SK-N-SH (cell line): Measurements from ENCODE around the gene NKX1-1. TPM values are rescaled to one million over a fixed set of nuclear protein-coding genes. Genes with fewer than 3 reads are reported as not detected.

Experiments used
- CTCF ChIA-PET: fragments of 300-600, 350-600 bp; formaldehyde crosslinking; extraction: SDS; loops from one replicate; lab custom pipeline; 2021; lab: Yijun Ruan, JAX
- POLR2A ChIA-PET: fragments of 350-600 bp; sonication (Branson Sonifier 250); formaldehyde crosslinking; extraction: SDS; loops from one replicate; lab custom pipeline; 2020; ENCODE audit warnings: antibody characterized with exemption, inconsistent platforms; lab: Yijun Ruan, JAX
- DNase-seq: peaks from one replicate; pipeline ENCODE4 v3.0.0; 2012
- H2AFZ ChIP-seq: fragments of 200-600 bp; sonication (generic); 2 replicates; pipeline ENCODE4 v1.8.1; 2016; ENCODE audit warnings: antibody characterized with exemption, mild to moderate bottlenecking, low read depth
- H3F3A ChIP-seq: fragments of 200-600 bp; sonication (generic); replicated peaks from 2 replicates; pipeline ENCODE3; 2016; ENCODE audit warnings: antibody characterized with exemption, mild to moderate bottlenecking; ENCODE audit not compliant: insufficient read depth
- H3K27ac ChIP-seq, 2 experiments: fragments of 200-500 bp in 1 of 2; fragments of 200-600 bp in 1 of 2; sonication (Bioruptor generic) in 1 of 2; sonication (generic), shearing (Covaris generic) in 1 of 2; 2 replicates each; pipeline versions ENCODE4 v1.5.1 to v1.6.1; 2014 to 2016; ENCODE audit warnings: low read depth in 2 of 2, inconsistent platforms in 1 of 2, low read length in 1 of 2, mild to moderate bottlenecking in 1 of 2, mixed read lengths in 1 of 2
- H3K27me3 ChIP-seq: fragments of 200-600 bp; sonication (generic), shearing (Covaris generic); 2 replicates; pipeline ENCODE4 v1.6.1; 2016; ENCODE audit warnings: mixed run types; ENCODE audit not compliant: insufficient read depth
- H3K36me3 ChIP-seq, 2 experiments: fragments of 200-500 bp in 1 of 2; fragments of 200-600 bp in 1 of 2; sonication (Bioruptor generic) in 1 of 2; sonication (generic) in 1 of 2; replicated peaks in 1 of 2; 2 replicates each; pipeline versions ENCODE3 to v1.5.1; 2014 to 2016; ENCODE audit warnings: low read length in 1 of 2, mild to moderate bottlenecking in 1 of 2; ENCODE audit not compliant: insufficient read depth in 2 of 2, control insufficient read depth in 1 of 2
- H3K4me1 ChIP-seq, 2 experiments: fragments of 200-500 bp in 1 of 2; fragments of 200-600 bp in 1 of 2; sonication (Bioruptor generic) in 1 of 2; sonication (generic), shearing (Covaris generic) in 1 of 2; 2 replicates each; pipeline versions ENCODE4 v1.5.1 to v1.6.1; 2014 to 2016; ENCODE audit warnings: low read depth in 1 of 2, low read length in 1 of 2, mixed run types in 1 of 2; ENCODE audit not compliant: insufficient read depth in 2 of 2, control insufficient read depth in 1 of 2
- H3K4me2 ChIP-seq: fragments of 200-600 bp; sonication (generic), shearing (Covaris generic); 2 replicates; pipeline ENCODE4 v1.6.1; 2017; ENCODE audit warnings: mixed run types
- H3K4me3 ChIP-seq, 2 experiments: fragments of 200-500 bp in 1 of 2; fragments of 200-600 bp in 1 of 2; sonication (Bioruptor generic) in 1 of 2; sonication (generic), shearing (Covaris generic) in 1 of 2; 2 replicates each; pipeline versions ENCODE4 v1.5.1 to v1.8.1; 2014 to 2016; ENCODE audit warnings: low read depth in 2 of 2, inconsistent platforms in 1 of 2, low read length in 1 of 2, mild to moderate bottlenecking in 1 of 2, mixed read lengths in 1 of 2, moderate library complexity in 1 of 2
- H3K79me2 ChIP-seq: fragments of 200-600 bp; sonication (generic); 2 replicates; pipeline ENCODE4 v1.8.1; 2017; ENCODE audit warnings: mild to moderate bottlenecking; ENCODE audit not compliant: insufficient read depth
- H3K9ac ChIP-seq: fragments of 200-600 bp; sonication (generic); 2 replicates; pipeline ENCODE4 v1.6.1; 2017; ENCODE audit warnings: mixed run types
- H3K9me2 ChIP-seq: fragments of 200-600 bp; sonication (generic); 2 replicates; pipeline ENCODE4 v1.6.1; 2017; ENCODE audit warnings: mixed run types
- H3K9me3 ChIP-seq: fragments of 200-600 bp; sonication (generic); 2 replicates; pipeline ENCODE4 v1.6.1; 2017; ENCODE audit warnings: mixed run types, mild to moderate bottlenecking, moderate library complexity
- H4K20me1 ChIP-seq: fragments of 200-600 bp; sonication (generic); 2 replicates; pipeline ENCODE4 v1.6.1; 2017; ENCODE audit warnings: mild to moderate bottlenecking, mixed run types; ENCODE audit not compliant: insufficient read depth
- EP300 ChIP-seq, 2 experiments: IDR thresholded peaks; 2 replicates each; pipeline versions ENCODE4 v1.4.0 to v1.6.1; 2012; ENCODE audit warnings: borderline replicate concordance in 1 of 2, low read depth in 1 of 2, low read length in 1 of 2
- FOSL2 ChIP-seq: IDR thresholded peaks from 2 replicates; pipeline ENCODE4 v1.4.0; 2012; ENCODE audit warnings: low read depth, mild to moderate bottlenecking, moderate library complexity, borderline replicate concordance
- GATA2 ChIP-seq: sonication (generic); formaldehyde crosslinking; IDR thresholded peaks from 2 replicates; pipeline ENCODE4 v1.5.0; 2020; ENCODE audit warnings: mild to moderate bottlenecking, missing genetic modification reagents
- NRF1 ChIP-seq: IDR thresholded peaks from 2 replicates; pipeline ENCODE4 v1.6.1; 2012; ENCODE audit warnings: low read depth, mild to moderate bottlenecking, low read length
- RXRA ChIP-seq: IDR thresholded peaks from 2 replicates; pipeline ENCODE4 v1.4.0; 2012; ENCODE audit warnings: low read depth, mild to moderate bottlenecking, borderline replicate concordance
- TEAD4 ChIP-seq: IDR thresholded peaks from 2 replicates; pipeline ENCODE4 v1.4.0; 2012; ENCODE audit warnings: mild to moderate bottlenecking, borderline replicate concordance; ENCODE audit not compliant: insufficient read depth
- WGBS: methylation state at CpG from one replicate; pipeline ENCODE4 v1.1.6; 2017; ENCODE audit warnings: low lambda C conversion rate; 5-methylcytosine and 5-hydroxymethylcytosine counted together
- polyA plus RNA-seq, 3 experiments: library from polyadenylated mRNA; depleted of rRNA; stranded (reverse); fragments of >200 nt; gene quantifications; 2 replicates each; pipeline ENCODE4 v1.2.3, GENCODE V29; 2012
- TF ChIP-seq, protein P1 (sequence below): IDR thresholded peaks from 2 replicates; pipeline ENCODE4 v1.6.1; 2012; ENCODE audit warnings: mild to moderate bottlenecking, low read depth, low read length, moderate library complexity
- TF ChIP-seq, protein P2 (sequence below): fragments of 150-350 bp; IDR thresholded peaks from 2 replicates; pipeline ENCODE4 v1.6.1; 2017; ENCODE audit warnings: antibody characterized with exemption, low read length, low read depth, borderline replicate concordance
- TF ChIP-seq, protein P3 (sequence below): IDR thresholded peaks from 2 replicates; pipeline ENCODE4; 2012
- TF ChIP-seq, protein P4 (sequence below): IDR thresholded peaks from 2 replicates; pipeline ENCODE4 v1.4.0; 2012; ENCODE audit warnings: low read depth, borderline replicate concordance

Gene NKX1-1
- polyA plus RNA-seq, 1 of the 3 experiments (the other 2 are of a cell fraction) = not detected

DNA sequence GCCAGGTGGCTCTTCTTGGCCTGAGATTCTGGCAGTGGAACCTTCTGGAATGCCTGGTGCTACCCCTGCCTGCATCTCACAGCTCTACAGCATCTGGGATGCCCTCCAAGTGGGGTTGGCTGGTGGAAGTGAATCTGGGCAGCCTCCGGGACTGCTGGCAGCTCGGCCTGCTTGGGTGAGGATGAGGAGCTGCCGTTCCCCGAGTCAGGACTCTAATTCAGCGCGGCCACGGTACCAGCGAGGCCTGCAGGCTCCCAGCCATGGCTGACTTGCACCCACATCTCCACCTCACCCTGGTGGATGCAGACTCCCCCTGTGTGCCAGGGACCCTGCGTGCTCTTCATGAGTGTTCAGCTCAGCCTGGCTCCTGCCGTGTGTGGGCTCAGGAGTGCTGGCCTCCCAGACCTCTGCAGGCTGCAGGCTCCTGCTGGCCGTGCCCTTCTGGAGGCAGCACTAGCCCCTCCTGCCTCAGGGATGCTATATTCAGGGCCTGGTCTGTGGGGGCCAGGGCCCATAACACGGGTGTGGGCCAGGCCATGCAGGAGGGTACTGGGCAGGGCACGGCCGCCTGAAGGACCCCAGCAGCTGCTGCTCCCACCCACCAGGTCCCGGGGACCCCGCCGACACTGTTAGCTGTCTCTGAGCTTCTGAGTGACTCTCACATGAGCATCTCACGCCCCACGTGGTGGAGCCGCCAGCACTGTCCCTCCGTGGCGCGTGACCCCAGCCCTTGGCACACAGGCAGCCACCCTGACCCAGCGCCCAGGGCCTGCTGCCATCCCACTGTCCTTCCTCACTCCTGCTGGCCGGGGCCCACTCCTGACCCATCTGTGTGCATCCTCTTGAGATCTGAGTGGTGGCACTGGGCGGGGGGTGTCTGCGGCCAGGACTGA is 48.6 kb downstream of the NKX1-1 start:
- Histone ChIP-seq H4K20me1 (peaks cover 3% of the 10 kb centered on the region; the same call in 1 of the 2 replicates), H3K27me3 (no peaks in the 10 kb centered on the region), H3K9ac (no peak overlapping the region), H3K4me3 (no peak overlapping the region), H3K79me2 (no peaks in the 10 kb centered on the region), H3K9me2 (no peaks in the 10 kb centered on the region), H3F3A (no peaks in the 10 kb centered on the region), H3K9me3 (no peaks in the 10 kb centered on the region), H2AFZ (no peak overlapping the region), H3K4me1 (peaks cover 0 to 9% of the 10 kb centered on the region in 2 experiments; a peak in 1 of 4 replicates), H3K27ac (no peak overlapping the region), H3K36me3 (peaks cover 3 to 61% of the 10 kb centered on the region in 2 experiments), H3K4me2 (no peak overlapping the region)
- DNase-seq = no peak
- CTCF ChIA-PET = interaction anchor here (0.7 to 9.5 kb wide), 6 partner anchors 10 to 273 kb away, joined by 3 to 98 read pairs (median 20); partner anchors contain the start of gene UVSSA
- TF ChIP-seq EP300 (IDR thresholded peaks at IDR 0.05; ENCODE audit: borderline replicate concordance in 1 of 2, low read depth in 1 of 2, low read length in 1 of 2) (no peak), NRF1 (no peak), TEAD4 (no peak), GATA2 (CRISPR knock-in tag) (no peak), RXRA (no peak), FOSL2 (no peak)
- TF ChIP-seq, protein P1, sequence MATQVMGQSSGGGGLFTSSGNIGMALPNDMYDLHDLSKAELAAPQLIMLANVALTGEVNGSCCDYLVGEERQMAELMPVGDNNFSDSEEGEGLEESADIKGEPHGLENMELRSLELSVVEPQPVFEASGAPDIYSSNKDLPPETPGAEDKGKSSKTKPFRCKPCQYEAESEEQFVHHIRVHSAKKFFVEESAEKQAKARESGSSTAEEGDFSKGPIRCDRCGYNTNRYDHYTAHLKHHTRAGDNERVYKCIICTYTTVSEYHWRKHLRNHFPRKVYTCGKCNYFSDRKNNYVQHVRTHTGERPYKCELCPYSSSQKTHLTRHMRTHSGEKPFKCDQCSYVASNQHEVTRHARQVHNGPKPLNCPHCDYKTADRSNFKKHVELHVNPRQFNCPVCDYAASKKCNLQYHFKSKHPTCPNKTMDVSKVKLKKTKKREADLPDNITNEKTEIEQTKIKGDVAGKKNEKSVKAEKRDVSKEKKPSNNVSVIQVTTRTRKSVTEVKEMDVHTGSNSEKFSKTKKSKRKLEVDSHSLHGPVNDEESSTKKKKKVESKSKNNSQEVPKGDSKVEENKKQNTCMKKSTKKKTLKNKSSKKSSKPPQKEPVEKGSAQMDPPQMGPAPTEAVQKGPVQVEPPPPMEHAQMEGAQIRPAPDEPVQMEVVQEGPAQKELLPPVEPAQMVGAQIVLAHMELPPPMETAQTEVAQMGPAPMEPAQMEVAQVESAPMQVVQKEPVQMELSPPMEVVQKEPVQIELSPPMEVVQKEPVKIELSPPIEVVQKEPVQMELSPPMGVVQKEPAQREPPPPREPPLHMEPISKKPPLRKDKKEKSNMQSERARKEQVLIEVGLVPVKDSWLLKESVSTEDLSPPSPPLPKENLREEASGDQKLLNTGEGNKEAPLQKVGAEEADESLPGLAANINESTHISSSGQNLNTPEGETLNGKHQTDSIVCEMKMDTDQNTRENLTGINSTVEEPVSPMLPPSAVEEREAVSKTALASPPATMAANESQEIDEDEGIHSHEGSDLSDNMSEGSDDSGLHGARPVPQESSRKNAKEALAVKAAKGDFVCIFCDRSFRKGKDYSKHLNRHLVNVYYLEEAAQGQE = no peak
- TF ChIP-seq, protein P2, sequence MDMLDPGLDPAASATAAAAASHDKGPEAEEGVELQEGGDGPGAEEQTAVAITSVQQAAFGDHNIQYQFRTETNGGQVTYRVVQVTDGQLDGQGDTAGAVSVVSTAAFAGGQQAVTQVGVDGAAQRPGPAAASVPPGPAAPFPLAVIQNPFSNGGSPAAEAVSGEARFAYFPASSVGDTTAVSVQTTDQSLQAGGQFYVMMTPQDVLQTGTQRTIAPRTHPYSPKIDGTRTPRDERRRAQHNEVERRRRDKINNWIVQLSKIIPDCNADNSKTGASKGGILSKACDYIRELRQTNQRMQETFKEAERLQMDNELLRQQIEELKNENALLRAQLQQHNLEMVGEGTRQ = no peak
- TF ChIP-seq, protein P3, sequence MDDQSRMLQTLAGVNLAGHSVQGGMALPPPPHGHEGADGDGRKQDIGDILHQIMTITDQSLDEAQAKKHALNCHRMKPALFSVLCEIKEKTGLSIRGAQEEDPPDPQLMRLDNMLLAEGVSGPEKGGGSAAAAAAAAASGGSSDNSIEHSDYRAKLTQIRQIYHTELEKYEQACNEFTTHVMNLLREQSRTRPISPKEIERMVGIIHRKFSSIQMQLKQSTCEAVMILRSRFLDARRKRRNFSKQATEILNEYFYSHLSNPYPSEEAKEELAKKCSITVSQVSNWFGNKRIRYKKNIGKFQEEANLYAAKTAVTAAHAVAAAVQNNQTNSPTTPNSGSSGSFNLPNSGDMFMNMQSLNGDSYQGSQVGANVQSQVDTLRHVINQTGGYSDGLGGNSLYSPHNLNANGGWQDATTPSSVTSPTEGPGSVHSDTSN = no peak
- TF ChIP-seq, protein P4, sequence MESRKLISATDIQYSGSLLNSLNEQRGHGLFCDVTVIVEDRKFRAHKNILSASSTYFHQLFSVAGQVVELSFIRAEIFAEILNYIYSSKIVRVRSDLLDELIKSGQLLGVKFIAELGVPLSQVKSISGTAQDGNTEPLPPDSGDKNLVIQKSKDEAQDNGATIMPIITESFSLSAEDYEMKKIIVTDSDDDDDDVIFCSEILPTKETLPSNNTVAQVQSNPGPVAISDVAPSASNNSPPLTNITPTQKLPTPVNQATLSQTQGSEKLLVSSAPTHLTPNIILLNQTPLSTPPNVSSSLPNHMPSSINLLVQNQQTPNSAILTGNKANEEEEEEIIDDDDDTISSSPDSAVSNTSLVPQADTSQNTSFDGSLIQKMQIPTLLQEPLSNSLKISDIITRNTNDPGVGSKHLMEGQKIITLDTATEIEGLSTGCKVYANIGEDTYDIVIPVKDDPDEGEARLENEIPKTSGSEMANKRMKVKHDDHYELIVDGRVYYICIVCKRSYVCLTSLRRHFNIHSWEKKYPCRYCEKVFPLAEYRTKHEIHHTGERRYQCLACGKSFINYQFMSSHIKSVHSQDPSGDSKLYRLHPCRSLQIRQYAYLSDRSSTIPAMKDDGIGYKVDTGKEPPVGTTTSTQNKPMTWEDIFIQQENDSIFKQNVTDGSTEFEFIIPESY = no peak
- WGBS = 92% methylated on average over 8 of the region's 27 CpGs
- POLR2A ChIA-PET = interaction anchor here (1.0 kb wide), 1 partner anchor 363 kb away, joined by 3 read pairs; the partner anchor contains the start of genes TACC3 and TMEM129
